GM18517 (cell line): ENCODE measurements around the gene SKAP1.

Experiments
- ATAC-seq: cut with Tn5 transposase; IDR thresholded peaks from one replicate; pipeline ENCODE4 v1.9.1; 2021; ENCODE audit warnings: mild to moderate bottlenecking, moderate library complexity; ENCODE audit not compliant: unreplicated experiment

Gene SKAP1

DNA sequence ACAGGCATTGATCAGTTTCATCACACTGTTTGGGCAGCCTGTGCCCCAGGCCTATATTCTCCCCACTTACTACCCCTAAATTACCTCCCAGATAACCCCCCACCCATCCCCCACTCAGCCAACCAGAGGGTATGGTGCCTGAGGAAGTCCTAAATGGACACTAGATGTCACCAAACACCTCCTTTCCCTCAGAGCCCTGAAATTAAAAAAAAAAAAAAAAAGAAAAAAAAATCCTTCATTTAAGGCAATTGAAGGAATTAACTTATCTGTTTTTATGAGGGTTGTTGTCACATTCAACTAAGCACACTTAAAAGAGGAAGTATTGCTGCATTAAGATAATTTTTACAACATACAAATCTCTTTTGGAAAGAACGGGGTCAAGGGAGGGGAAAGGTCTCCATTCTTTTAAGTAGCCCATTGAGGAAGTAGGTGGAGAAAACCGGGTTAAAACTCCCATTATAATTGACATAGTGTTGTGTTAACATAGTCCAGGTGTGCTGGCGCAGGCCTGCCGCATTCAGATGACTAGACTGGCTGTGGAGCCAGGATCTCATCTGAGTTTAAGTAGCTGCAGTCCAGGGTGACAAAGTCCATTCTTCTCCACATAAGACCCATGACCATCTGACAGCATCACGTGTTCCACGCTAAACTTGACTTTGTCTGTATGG lies 276.2 kb downstream of the SKAP1 start:
- ATAC-seq = no peak

DNA sequence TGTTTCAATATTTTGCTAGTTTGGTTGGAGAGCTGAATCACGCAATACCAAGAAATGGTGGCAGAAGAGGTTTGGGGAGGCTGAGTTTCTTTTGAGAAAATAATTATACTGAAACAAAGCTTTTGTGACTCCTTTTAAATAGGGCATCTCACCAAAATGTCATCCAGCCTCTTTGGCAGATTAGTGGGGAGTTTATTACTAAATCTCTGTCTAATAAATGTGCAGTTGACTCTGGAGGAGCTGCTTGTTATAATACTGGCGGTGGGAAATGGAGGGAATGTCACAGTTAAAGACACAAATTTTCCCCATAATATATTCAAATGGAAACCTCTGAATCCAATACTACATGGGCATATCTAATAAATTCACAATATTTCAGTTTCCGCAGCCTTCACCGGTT lies 277.7 kb downstream of the SKAP1 start:
- ATAC-seq = no peak

DNA sequence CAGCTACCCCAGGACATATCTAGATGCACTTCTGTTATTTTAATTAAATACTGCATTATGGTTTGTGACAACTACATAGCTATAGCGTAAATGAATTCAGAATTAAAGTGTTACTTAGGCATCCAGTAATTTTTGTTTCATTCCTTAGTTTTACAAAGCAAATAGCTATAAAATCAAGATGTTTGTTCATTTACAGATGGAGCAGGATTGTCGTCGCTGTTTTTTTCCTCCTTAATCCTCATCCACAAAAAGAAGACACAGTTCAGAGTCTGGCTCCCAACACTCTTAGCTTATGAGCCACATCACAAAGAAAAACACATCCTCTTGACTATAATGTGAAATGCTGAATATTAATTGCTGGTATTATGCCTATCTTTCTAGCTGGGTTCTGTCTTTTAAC lies 278.8 kb downstream of the SKAP1 start:
- no peak for ATAC-seq

DNA sequence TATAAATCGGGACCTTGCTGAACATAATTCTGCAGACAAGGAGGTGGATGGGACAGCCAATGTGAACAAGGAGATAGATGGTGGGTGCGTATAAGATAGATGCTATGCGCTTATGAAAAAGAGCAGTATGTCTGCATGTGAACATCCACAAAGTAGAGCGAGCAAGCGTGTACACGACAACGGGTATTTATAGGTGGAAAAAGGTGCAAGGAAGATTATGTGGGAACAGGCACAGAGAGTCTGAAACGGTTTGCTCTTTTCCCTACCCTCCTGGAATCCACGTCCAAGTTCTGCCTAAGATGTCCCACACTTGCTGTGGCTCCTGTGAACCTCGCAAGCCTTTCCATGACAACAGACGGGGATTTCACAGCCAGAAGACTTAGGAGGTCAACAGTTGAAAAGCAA lies 279.4 kb downstream of the SKAP1 start:
- no peak for ATAC-seq

DNA sequence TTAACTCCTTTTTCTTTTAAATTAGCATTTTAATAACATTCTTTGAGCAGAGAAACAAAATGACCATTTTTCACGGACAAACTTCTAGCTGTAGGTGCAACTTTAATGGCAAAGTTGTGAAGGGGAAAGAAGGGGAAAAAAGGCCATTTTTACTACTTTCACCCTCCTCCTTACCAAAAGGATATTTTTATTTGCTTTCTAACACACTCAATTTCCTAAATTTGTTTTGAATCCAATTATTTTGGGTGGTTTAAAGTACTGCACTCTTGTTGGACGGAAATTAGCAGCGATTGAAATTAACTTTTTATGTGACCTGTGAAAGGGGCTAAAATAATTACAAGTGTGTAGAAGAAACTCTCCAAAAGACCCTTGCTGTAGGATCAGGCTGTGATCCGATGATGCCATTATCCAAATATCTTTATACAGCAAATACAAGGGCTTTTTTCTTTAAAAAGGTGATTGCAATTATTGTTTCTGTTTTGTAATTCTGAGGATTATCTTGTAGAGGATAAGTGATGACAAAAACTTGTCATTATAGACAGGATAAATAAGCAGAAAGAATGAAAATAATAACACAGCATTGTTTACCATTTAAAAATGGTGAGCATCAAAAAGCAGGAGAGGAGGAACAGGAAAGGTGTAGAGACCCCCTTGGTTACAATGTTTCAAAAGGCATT lies 280.1 kb downstream of the SKAP1 start:
- no peak for ATAC-seq

DNA sequence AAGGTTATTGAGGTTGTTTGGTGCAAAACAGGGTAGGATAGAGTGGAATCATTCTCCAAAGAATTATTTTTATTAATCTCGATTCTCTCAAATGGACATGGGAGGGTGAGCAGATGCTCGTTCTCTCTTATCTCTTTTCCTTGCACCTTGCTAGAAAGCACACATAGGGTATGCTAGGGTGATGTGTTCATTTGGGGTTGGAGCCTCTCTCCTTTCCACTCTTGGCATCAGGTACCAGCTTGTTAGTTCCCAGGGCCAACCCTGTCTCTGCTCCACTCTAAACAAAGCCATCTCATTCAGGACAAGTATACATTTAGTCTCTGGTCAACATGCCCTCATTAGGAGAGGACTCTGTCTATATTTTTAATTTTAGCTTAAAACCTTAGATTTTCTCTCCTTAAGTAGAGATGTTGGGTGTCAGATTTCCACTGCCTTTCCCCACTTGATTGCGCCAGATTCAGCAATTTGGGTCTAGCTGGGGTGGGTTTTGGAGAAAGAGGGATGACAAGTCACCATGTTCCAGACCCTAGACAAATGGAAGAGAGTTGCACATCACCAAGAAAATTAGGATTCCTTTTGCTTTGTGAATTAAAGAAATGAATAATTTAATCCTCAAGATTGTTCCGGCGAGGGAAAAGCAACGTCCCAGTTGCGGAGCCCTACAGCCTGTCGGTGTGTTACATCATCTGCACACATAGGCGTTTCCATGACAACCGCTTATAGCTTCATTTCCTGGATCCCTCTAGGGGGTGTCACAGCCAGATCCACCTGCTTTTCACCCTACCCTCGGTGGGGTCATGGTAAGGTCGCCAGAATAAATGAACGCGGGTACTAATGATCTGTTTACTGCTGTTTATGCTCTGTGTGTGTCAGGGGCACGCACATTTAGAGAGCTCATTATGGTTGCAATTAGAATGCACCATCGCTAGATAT lies 280.9 kb downstream of the SKAP1 start:
- ATAC-seq = no peak

DNA sequence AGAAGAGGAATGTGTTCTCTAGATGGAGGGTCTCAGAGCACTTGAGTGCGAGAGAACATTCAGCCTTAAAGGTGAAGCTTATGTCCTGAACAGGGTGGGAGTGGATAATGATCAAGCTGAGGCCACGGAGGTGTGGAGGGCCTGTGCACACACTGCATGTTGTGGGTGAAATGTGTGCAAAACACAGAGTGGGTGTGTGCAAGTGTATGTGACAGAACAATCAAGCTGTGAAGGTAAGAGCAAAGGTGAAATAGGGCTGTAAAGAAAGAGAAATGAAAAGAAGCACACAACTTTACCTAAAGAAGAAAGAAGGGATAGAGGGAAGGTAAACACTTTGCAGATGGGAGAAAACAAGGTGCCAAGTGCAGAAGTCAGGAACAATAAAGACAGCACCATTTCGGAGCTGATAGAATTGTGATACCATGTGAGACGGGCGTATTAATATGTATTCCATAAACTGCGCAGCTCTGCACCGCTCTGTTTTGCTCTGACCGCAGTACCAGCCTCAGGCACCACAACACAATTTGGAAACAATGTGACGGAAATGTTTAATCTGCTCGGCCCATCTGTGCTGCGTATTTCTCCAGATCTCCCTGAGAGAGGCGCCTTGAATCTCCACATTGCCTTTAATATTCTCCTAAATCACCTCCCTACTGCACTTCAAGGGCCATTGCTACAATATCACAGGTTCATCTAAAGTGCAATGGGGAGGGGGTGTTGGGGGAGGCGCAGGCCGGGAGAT lies 281.8 kb downstream of the SKAP1 start:
- no peak for ATAC-seq

DNA sequence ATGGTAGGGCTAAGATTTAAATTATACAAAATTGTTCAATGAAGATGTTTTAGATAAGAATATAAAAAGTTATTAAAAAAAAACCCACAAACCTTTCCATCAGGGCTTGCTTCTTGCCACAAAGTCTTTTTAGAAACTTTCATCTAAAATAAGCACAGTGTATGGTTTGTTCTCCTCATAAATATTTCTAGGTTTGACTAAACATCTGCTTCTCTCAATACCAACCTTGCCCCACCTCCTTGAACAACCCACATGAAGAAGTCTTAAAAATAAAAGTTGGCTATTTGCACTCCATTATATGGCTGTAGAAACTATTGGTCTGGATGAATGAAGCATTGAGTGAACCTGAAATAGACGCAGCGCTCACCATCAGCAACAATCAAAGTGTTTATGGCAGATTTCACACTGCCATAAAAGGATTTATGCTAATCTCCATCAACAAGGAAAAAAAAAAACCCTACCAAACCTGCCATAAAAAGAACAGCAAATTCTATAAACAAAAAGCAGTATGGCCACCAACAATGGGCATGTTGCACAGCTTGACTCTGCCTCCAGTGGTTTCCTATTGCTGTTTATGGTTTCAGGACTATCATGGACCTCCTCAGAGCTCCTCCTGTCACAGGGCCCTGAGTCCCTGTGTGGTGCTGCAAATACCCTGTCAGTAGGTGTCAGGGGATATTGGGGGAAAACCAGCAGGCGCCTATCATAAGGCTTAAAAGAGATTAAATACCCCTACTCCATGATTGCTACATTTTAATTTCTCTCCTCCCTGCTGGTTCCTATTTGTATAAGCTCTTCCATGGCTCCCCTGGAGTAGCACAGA lies 284.8 kb downstream of the SKAP1 start:
- no peak for ATAC-seq

DNA sequence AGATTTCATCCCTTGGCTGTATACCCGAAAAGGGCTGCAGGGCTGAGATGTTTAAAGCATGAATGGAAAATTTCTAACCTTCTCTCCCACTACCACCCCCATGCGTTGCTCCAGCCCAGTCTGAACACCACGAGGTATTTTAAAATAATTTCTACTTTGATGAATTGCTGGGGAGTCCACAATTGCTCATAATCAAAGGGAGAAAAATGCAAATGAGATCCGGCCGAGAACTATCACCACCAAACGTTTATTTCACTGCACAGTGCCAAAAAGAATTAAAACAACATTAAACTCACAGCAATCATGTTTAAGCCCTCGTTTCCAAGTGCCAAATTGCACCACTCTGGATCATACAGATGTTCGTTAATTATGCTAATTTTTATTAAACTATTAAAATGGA lies 285.8 kb downstream of the SKAP1 start:
- ATAC-seq = no peak

DNA sequence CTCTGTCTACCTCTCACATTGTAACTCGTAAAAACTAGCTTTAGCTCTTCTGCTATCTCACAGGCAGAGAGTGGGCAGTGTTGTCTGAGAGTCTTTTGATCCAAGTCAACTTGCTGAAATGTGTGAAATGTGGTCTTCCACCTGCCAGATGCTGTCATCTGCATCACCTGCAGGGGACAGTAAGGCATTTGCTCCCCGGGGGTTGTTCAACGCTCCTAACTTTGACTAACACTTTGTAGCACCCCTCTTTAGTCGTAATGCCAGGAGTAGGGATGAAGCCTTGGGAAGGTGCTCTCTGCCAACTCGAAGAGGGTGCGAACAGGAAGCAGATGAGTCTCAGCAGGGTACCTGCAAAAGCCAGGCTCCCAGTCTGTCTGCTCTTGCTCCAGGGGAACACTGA lies 286.4 kb downstream of the SKAP1 start:
- ATAC-seq = no peak

DNA sequence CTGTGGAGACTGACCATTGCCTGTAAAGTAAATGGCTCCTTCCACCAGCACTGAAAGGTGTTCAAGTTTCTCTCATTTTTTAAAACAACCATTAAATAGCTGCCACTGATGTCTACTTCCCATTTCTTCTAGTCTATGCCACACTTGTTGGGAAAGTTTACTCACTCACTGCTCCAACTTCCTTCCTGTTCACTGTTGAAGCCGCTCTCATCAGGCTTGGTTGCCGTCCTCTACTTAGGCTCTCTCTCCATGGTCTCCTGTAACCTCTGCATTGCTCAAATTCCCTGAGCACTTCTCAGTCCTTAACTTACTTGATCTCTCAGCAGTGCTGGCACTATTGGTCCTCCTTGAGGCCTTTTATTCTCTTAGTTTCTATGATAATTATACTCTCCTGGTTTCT lies 290.1 kb downstream of the SKAP1 start:
- ATAC-seq = no peak

DNA sequence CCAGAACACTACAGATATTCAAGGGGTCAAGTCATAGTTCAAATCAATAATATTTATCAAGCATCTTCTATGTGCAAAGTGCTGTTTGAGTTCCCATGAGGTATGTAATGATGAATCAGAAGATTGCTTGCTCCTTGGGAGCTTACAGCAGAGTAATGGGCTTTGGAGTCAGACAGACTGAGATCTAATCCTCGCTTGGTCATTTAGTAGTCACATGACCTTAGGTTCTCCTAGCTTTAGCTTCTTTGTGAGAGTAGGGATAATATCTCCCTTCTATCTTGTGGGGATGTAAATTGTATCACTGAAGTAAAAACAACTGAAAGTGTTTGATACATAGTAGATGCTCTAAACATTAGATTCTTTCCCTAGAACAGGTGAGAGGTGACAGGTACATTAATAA lies 292.4 kb downstream of the SKAP1 start:
- ATAC-seq = no peak

DNA sequence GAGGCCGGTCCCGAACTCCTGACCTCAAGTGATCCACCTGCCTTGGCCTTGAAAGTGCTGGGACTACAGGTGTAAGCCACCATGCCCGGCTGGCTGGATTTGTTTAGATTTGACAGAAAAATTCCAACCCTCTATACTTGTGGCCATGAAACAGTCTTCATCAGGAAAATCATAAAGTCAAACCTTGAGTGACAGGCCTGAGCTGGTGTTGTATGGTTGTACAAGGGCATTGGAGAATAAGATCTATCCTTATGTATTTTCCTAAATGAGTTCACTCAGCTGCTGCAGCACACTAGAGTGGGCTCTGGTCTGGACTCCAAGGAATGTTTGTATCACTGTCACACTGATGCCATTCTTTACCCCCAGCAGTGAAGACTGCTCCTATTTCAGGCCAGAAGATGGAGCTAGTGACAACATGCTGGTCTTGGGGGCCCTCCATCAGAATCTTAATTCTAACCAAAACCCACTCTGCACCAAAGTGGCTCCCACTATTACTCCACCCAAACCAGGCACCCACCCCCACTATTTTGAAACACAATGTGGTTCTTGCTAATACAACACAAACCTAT lies 295.0 kb downstream of the SKAP1 start:
- no peak for ATAC-seq

DNA sequence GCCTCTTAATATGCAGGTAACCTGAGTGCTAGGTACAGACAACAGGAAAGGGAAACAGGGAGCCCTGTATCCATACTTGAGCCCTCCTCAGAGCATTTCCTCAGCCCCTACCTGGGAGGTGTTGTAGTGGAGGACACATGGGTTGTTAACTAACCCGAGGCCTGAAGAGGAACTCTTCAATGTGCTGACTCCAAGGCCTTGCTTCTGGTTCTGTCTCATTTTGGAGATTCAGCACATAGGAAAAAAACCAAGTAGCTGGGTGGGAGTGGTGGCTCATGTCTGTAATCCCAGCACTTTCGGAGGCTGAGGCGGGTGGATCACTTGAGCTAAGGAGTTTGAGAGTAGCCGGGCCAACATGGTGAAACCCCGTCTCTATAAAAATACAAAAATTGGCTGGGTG lies 297.6 kb downstream of the SKAP1 start:
- ATAC-seq = no peak

DNA sequence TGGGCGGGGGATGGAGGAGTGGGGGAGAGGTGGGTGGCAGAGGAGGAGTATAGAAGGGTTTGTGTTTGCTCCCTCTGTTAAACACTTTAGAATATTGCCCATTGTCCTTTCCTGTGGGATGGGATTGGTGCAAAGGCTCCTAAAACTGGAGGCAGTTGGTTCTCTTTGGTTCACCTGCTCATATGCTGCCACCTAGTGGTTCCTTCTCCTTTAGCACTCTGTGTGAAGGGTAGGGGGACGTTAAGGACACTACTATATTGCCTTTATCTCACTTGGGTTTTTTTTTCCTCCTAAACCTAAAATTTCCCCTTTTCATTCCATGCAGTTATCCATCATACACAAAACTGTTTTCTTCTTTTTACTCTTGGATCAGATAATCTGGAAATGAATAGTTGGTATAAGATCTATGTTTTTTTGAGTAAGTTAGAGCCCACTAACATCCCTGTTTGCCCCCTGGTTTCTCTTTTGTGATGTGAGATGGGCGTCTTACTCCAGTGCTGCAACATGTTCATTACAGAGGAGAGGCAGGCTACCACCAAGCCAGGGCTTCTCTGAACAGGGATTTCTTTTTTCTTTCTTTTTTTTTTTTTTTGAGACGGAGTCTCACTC lies 298.7 kb downstream of the SKAP1 start:
- ATAC-seq = no peak

DNA sequence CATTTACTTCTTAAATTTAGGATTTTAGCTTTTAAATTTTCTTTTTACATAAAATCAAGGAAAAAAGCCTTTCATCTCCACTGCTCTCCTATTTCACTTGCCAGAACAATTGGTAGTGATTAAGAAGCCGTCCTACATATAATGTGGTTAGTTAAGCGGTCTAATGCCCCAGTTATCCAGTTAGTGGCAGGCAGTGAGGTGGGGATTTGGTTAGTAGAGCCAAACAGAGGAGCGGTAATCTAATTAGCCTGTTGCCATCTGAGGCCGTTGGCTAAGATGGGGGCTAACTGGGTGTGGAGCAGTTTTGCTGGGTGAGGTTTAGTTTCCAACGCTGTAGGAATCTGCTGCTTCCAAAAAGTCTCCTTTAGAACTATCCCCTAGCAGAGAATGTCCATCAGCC lies 300.0 kb downstream of the SKAP1 start:
- ATAC-seq = no peak

DNA sequence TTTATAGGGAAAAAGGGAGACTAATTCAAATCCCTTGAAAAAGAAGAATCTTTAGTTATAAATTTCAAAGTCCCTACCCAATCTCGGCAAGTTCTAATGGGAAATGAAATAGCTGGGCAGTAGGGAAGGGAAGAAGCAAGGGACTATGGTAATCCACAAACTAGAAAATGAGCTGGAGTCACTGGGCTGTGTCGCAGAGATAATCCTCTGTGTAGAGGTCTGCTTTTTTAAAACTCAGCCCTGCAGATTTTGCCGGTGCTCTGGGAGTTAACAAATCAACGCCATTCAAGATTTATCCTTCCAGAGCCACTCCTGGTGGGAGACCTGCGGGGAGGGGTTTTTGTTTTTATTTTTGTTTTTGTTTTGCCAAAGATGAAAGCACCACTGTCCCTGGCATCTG lies 301.6 kb downstream of the SKAP1 start:
- ATAC-seq = no peak

DNA sequence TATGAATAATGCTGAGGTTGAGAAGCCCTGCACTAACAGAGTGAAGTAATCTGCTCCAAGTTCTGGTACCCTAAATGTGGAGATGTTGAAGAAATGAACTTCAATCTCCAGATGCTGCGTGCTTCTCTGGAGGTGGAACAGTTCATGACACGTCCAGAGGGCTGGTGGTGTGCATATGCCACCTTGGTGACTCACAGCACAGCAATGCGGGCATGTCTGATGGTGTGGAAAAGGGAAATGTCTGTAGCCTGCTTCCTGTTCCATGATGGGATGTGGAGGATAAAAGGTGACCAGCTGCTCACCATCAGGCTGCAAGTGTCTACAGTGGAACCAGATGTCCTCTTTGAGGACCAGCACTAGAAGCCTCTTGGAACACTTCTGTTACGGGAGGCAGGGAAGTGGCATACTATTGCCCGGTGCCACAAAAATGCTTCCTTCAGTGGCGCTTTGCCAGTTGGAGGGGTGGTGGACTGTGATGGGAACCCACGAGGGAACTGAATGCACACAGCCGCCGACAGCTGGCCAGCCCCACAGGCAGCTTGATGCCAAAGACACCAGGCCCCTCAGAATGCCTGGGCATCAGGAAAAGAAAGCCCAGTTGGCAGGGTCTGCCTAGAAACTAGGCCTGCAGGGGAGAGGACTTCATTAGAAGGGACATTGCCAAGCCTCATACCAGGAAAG lies 302.5 kb downstream of the SKAP1 start:
- no peak for ATAC-seq

DNA sequence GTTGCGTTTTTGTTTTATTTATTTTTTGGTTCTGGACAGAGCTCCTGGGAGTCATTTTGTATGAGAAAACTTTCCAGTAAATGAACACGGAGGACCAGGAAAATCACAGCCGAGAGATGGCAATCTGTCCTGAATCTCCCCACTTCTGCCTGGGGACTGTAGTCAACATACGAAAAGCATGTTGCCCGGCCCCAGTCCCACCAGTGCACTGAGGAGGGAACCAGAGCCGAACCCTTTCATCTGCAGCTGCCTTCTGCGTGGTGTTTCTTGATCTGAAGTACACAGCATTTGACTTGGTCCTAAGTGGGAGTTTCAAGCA lies 303.5 kb downstream of the SKAP1 start:
- no peak for ATAC-seq
